SK-N-SH treated with all-trans-retinoic acid at 6 μM for 48 hours (cell line): Measurements from ENCODE around the gene KLHDC8B.

Experiments
- ATAC-seq: fragments of 200-7000 bp; cut with Tn5 transposase; 3 replicates; pipeline ENCODE4 v1.9.1; 2020; ENCODE audit warnings: mild to moderate bottlenecking, moderate library complexity
- ARNTL ChIP-seq: fragments of 450-650 bp; formaldehyde crosslinking; IDR thresholded peaks from 2 replicates; pipeline ENCODE4 v1.5.0; 2020; ENCODE audit warnings: low read depth, mild to moderate bottlenecking, moderate library complexity, borderline replicate concordance
- BACH2 ChIP-seq: fragments of 250-450 bp; sonication (Bioruptor Pico); IDR thresholded peaks from 2 replicates; pipeline ENCODE4 v1.9.0; 2021; ENCODE audit warnings: mild to moderate bottlenecking, borderline replicate concordance
- CSDC2 ChIP-seq: fragments of 250-450 bp; sonication (Bioruptor Pico); IDR thresholded peaks from 2 replicates; pipeline ENCODE4 v1.5.0; 2020; ENCODE audit warnings: mild to moderate bottlenecking, moderate library complexity
- ESRRG ChIP-seq: fragments of 250-450 bp; sonication (Bioruptor Pico); IDR thresholded peaks from 2 replicates; pipeline ENCODE4 v1.6.1; 2021; ENCODE audit warnings: mild to moderate bottlenecking
- GLIS3 ChIP-seq: fragments of 250-450 bp; sonication (Bioruptor Pico); IDR thresholded peaks from 2 replicates; pipeline ENCODE4 v1.5.0; 2020; ENCODE audit warnings: mild to moderate bottlenecking, moderate library complexity
- ISL1 ChIP-seq: fragments of 250-450 bp; sonication (Bioruptor Pico); IDR thresholded peaks from 2 replicates; pipeline ENCODE4 v2.1.2; 2022; ENCODE audit warnings: mild to moderate bottlenecking, moderate library complexity
- PATZ1 ChIP-seq: fragments of 250-450 bp; sonication (Bioruptor Pico); IDR thresholded peaks from 2 replicates; pipeline ENCODE4 v1.8.0; 2020; ENCODE audit warnings: mild to moderate bottlenecking, moderate library complexity, borderline replicate concordance
- POU6F1 ChIP-seq: fragments of 250-450 bp; sonication (Bioruptor Pico); IDR thresholded peaks from 2 replicates; pipeline ENCODE4 v1.8.0; 2021; ENCODE audit warnings: low read depth, mild to moderate bottlenecking, moderate library complexity, borderline replicate concordance
- PPARA ChIP-seq: fragments of 250-450 bp; sonication (Bioruptor Pico); IDR thresholded peaks from 2 replicates; pipeline ENCODE4 v1.5.0; 2020; ENCODE audit warnings: mild to moderate bottlenecking, borderline replicate concordance
- RARB ChIP-seq: fragments of 250-450 bp; sonication (Bioruptor Pico); IDR thresholded peaks from 2 replicates; pipeline ENCODE4 v1.8.0; 2021; ENCODE audit warnings: mild to moderate bottlenecking, moderate library complexity
- SNAI2 ChIP-seq: fragments of 250-450 bp; sonication (Bioruptor Pico); IDR thresholded peaks from 2 replicates; pipeline ENCODE4 v1.5.0; 2020; ENCODE audit warnings: mild to moderate bottlenecking, moderate library complexity
- TSHZ2 ChIP-seq: fragments of 250-450 bp; sonication (Bioruptor Pico); IDR thresholded peaks from 2 replicates; pipeline ENCODE4 v1.5.0; 2020; ENCODE audit warnings: mild to moderate bottlenecking, moderate library complexity
- ZC3H10 ChIP-seq: fragments of 250-450 bp; sonication (Bioruptor Pico); IDR thresholded peaks from 2 replicates; pipeline ENCODE4 v1.5.1; 2021; ENCODE audit warnings: mild to moderate bottlenecking, moderate library complexity
- ZFP3 ChIP-seq: fragments of 250-450 bp; sonication (Bioruptor Pico); IDR thresholded peaks from 2 replicates; pipeline ENCODE4 v1.5.0; 2020; ENCODE audit warnings: mild to moderate bottlenecking, moderate library complexity
- ZFP30 ChIP-seq: fragments of 450-650 bp; formaldehyde crosslinking; IDR thresholded peaks from 2 replicates; pipeline ENCODE4 v1.5.0; 2022; ENCODE audit warnings: mild to moderate bottlenecking, moderate library complexity
- ZNF565 ChIP-seq: fragments of 450-650 bp; formaldehyde crosslinking; conservative IDR thresholded peaks from 2 replicates; pipeline ENCODE4 v1.5.0; 2020; ENCODE audit warnings: low read depth, mild to moderate bottlenecking, moderate library complexity
- ZNF70 ChIP-seq: fragments of 450-650 bp; formaldehyde crosslinking; IDR thresholded peaks from 2 replicates; pipeline ENCODE4 v1.5.0; 2020; ENCODE audit warnings: mild to moderate bottlenecking, moderate library complexity
- ZNF8 ChIP-seq: fragments of 450-650 bp; formaldehyde crosslinking; IDR thresholded peaks from 2 replicates; pipeline ENCODE4 v1.5.0; 2020; ENCODE audit warnings: mild to moderate bottlenecking, moderate library complexity
- TF ChIP-seq, protein P1 (sequence below): fragments of 250-450 bp; sonication (Bioruptor Pico); IDR thresholded peaks from 2 replicates; pipeline ENCODE4 v1.5.1; 2020; ENCODE audit warnings: low read depth, mild to moderate bottlenecking, moderate library complexity

Gene KLHDC8B

DNA sequence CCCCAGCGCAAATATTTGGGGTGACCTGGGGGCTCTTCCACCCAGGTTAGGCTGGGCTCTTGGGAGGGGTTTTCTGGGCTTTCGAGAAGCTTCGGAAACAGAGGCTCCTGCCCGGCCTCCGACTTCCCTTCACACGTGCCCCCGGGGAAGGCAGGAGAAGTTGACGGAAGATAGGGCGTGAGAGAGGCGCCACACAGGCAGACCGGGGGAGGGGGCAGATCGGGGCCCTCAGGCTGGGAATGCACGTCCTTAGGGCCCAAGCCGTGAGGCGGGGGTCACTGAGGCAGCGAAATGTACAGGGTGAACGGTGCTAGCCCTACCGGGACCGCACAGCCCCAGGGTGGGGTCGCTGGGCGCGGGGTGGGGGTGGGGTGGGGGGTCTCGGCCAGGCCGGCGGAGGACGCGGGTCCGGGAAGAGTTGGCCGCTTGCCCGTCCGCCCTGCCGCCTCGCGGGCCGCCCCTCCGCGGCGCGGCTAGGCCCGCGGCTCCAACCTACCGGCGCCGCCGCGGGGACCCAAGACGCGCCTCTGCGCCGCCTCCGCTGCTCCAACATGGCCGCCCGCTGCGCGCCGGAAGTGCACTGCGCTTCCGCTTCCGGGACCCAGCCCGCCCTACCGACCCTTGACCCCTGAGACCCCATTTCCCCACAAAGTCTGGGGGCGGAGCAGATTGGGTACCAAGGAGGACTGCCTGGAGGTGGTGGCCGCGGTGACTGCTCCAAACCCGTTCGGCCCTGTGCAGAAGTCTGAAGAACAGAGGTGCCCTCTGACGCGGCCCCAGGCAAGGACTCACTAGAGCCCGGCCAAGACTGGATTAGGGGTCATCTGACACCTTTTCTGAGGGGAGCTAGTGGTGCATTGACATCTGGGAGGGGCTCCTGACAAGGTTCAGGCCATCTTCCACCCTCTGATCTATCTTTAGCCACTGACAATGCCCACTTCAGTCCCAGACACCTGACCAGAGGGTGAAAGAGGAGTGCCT, 5.3 kb upstream of the KLHDC8B start, which contains the start of gene CCDC71:
TSS of gene CCDC71 (minus strand) at position 561 of the 981 bp plus-strand sequence. CDS start 2,123 bp downstream, outside the sequence.
- TF ChIP-seq ZNF565 (CRISPR knock-in tag) (0 out of 2 replicates have a peak, but pooled peaks have one; percentile 66), ZFP3 (CRISPR knock-in tag) (peak; percentile 74), SNAI2 (peak; percentile 48; the same call in 1 of the 2 replicates), CSDC2 (CRISPR knock-in tag) (peak; percentile 84), BACH2 (CRISPR knock-in tag) (no peak), TSHZ2 (CRISPR knock-in tag) (peak; percentile 78), PATZ1 (CRISPR knock-in tag) (no peak), POU6F1 (CRISPR knock-in tag) (no peak)
- TF ChIP-seq, all 23 proteins: peak for 5
- ATAC-seq, result peak; percentile 67

DNA sequence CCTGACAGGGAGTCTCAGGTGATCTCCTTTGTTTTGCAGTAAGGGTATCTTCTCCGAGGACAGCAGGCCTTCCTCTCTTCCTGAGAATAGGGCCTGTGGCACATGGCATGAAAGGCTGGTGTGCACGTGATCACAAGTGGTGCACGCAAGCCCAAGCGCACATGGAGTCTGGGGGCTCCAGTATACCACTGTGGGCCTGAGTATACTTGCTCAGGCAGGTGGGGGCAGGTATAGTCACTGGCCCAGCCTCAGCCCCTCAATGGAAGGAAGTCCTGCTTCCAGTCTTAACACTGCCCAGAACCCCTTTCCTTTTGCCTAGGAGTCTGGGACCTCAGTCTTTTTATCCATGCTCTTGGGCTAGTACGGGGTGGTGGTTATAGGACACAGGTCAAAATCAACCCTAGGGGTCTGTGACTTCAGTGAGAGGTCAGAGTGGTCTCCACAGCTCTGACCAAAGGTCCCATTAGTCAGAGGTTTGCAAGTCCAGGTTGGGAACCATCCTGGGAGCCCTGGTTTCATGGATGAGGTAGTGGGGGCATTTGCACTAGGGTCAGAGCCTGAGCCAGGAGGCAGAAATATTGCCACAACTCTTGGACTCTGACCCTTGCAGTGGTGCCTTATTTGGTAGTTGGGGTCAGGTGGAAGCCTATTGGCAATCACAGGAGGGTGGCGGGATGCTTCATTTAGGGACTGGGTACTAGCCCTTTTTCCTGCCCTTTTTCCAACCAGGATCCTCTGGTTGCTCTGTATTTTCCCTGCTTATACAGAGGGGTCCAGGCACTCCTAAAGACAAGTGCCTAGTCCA, 4.4 kb upstream of the KLHDC8B start:
- no peak for ATAC-seq
- no peak for TF ChIP-seq CSDC2 (CRISPR knock-in tag)
- no peak for TF ChIP-seq BACH2 (CRISPR knock-in tag)
- no peak for TF ChIP-seq ZNF8 (CRISPR knock-in tag)
- TF ChIP-seq PATZ1 (CRISPR knock-in tag), result no peak
- no peak for TF ChIP-seq ZNF565 (CRISPR knock-in tag)
- TF ChIP-seq TSHZ2 (CRISPR knock-in tag), result no peak
- TF ChIP-seq ZC3H10 (CRISPR knock-in tag), result no peak
- no peak for TF ChIP-seq ZFP3 (CRISPR knock-in tag)
- no peak for TF ChIP-seq ZFP30 (CRISPR knock-in tag)
- TF ChIP-seq ISL1 (CRISPR knock-in tag), result no peak
- TF ChIP-seq GLIS3 (CRISPR knock-in tag), result no peak
- TF ChIP-seq ESRRG (CRISPR knock-in tag), result no peak
- TF ChIP-seq SNAI2, result no peak
- TF ChIP-seq, protein P1, sequence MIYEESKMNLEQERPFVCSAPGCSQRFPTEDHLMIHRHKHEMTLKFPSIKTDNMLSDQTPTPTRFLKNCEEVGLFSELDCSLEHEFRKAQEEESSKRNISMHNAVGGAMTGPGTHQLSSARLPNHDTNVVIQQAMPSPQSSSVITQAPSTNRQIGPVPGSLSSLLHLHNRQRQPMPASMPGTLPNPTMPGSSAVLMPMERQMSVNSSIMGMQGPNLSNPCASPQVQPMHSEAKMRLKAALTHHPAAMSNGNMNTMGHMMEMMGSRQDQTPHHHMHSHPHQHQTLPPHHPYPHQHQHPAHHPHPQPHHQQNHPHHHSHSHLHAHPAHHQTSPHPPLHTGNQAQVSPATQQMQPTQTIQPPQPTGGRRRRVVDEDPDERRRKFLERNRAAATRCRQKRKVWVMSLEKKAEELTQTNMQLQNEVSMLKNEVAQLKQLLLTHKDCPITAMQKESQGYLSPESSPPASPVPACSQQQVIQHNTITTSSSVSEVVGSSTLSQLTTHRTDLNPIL, result no peak
- TF ChIP-seq ZNF70, result no peak
- no peak for TF ChIP-seq RARB (CRISPR knock-in tag)
- no peak for TF ChIP-seq PPARA (CRISPR knock-in tag)
- no peak for TF ChIP-seq ARNTL
